ENCODE data around the gene ABCC5. TPM values are rescaled to one million over a fixed set of nuclear protein-coding genes. Genes with fewer than 3 reads are reported as not detected.
"Not testable (repeated sequence)": the region's sequence is repeated elsewhere in the genome, so short reads cannot be mapped to it uniquely, and the experiment has no call there.

ABCC5 gene
- total and polyA plus RNA-seq, 2 donors from 2014 or later = 31.9 to 39.3 TPM

DNA sequence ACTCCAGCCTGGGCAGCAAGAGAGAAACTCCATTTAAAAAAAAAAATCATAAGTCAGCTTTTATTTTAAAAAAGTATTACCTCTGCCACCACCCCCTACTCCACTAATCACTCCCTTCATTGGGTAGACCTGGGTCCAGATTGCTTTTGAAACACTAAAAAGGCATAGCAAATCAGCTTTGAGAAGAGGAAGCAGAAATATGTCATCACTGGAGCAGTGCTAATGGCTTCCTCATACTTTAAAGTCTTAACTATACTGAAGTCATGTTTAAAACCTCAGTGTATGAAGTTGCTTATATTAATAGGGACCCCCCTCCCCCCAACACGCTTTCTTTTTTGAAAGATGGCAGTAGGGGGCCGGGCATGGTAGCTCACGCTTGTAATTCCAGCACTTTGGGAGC lies 12.9 kb upstream of the ABCC5 start:
- Histone ChIP-seq H3K27ac (ENCODE audit: low read depth in 2 of 2, low read length in 2 of 2) (no peak overlapping the region), H3K9ac (ENCODE audit: low read length in 3 of 3) (no peak overlapping the region), H3K4me1 (ENCODE audit: control insufficient read depth in 2 of 3, insufficient read depth in 2 of 3, low read depth in 1 of 3, low read length in 3 of 3) (no peaks in the 10 kb centered on the region), H3K36me3 (ENCODE audit: control insufficient read depth in 2 of 3, insufficient read depth in 3 of 3, low read length in 3 of 3) (no peaks in the 10 kb centered on the region), H3K27me3 (ENCODE audit: control insufficient read depth, insufficient read depth, low read length) (no peaks in the 10 kb centered on the region), H3K9me3 (ENCODE audit: control insufficient read depth in 2 of 3, insufficient read depth in 1 of 3, low read length in 3 of 3) (no peaks in the 10 kb centered on the region), H3K4me3 (ENCODE audit: low read length in 3 of 3) (no peak overlapping the region)
- intact Hi-C loops (cut with DNase I) = no loop called here
- FAIRE-seq (no peak), DNase-seq (peak in 2 of 5 donors; percentile 17 to 21)
- no peak for TF ChIP-seq CTCF (IDR thresholded peaks at IDR 0.05; ENCODE audit: borderline replicate concordance, extremely low read depth, insufficient read depth)

- FAIRE-seq = no peak
- Histone ChIP-seq H3K4me1 (ENCODE audit: control insufficient read depth in 2 of 3, insufficient read depth in 2 of 3, low read depth in 1 of 3, low read length in 3 of 3) (no peaks in the 10 kb centered on the region), H3K36me3 (ENCODE audit: control insufficient read depth in 2 of 3, insufficient read depth in 3 of 3, low read length in 3 of 3) (no peaks in the 10 kb centered on the region), H3K9me3 (ENCODE audit: control insufficient read depth in 2 of 3, insufficient read depth in 1 of 3, low read length in 3 of 3) (no peaks in the 10 kb centered on the region), H3K27ac (ENCODE audit: low read depth in 2 of 2, low read length in 2 of 2) (no peak overlapping the region), H3K9ac (ENCODE audit: low read length in 3 of 3) (no peak overlapping the region), H3K4me3 (ENCODE audit: low read length in 3 of 3) (no peak overlapping the region), H3K27me3 (ENCODE audit: control insufficient read depth, insufficient read depth, low read length) (no peaks in the 10 kb centered on the region)
- DNase-seq = no peak
- no peak for TF ChIP-seq CTCF (IDR thresholded peaks at IDR 0.05; ENCODE audit: borderline replicate concordance, extremely low read depth, insufficient read depth)
- intact Hi-C loops (cut with DNase I) = no loop called here
These were observed 11.8 kb upstream of the ABCC5 start for GRCh38 chr3:184029443-184029842.

GRCh38 chr3:184028275-184028890 lies 10.7 kb upstream of the ABCC5 start:
- H3K4me3 ChIP-seq (ENCODE audit: low read length in 3 of 3); H3K27ac ChIP-seq (ENCODE audit: low read depth in 2 of 2, low read length in 2 of 2); H3K36me3 ChIP-seq (ENCODE audit: control insufficient read depth in 2 of 3, insufficient read depth in 3 of 3, low read length in 3 of 3); H3K27me3 ChIP-seq (ENCODE audit: control insufficient read depth, insufficient read depth, low read length); DNase-seq; FAIRE-seq; H3K9ac ChIP-seq (ENCODE audit: low read length in 3 of 3); intact Hi-C loops (cut with DNase I); H3K4me1 ChIP-seq (ENCODE audit: control insufficient read depth in 2 of 3, insufficient read depth in 2 of 3, low read depth in 1 of 3, low read length in 3 of 3); H3K9me3 ChIP-seq (ENCODE audit: control insufficient read depth in 2 of 3, insufficient read depth in 1 of 3, low read length in 3 of 3): not testable (repeated sequence)

DNA sequence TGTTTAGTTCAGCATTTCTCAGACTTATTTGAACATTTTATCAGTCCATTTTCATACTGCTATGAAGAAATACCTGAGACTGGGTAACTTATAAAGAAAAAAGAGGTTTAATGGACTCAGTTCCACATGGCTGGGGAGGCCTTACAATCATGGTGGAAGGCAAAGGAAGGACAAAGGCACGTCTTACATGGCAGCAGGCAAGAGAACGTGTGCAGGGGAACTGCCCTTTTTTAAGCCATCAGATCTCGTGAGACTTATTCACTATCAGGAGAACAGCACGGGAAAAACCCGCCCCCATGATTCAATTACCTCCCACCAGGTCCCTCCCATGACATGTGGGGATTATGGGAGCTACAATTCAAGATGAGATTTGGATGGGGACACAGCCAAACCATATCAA lies 7.6 kb upstream of the ABCC5 start:
- H3K4me1 ChIP-seq (ENCODE audit: control insufficient read depth in 2 of 3, insufficient read depth in 2 of 3, low read depth in 1 of 3, low read length in 3 of 3); H3K36me3 ChIP-seq (ENCODE audit: control insufficient read depth in 2 of 3, insufficient read depth in 3 of 3, low read length in 3 of 3); intact Hi-C loops (cut with DNase I); DNase-seq; FAIRE-seq; H3K9me3 ChIP-seq (ENCODE audit: control insufficient read depth in 2 of 3, insufficient read depth in 1 of 3, low read length in 3 of 3); H3K27me3 ChIP-seq (ENCODE audit: control insufficient read depth, insufficient read depth, low read length); H3K9ac ChIP-seq (ENCODE audit: low read length in 3 of 3); H3K4me3 ChIP-seq (ENCODE audit: low read length in 3 of 3); H3K27ac ChIP-seq (ENCODE audit: low read depth in 2 of 2, low read length in 2 of 2): not testable (repeated sequence)

All from kidney (tissue), 14 donors.